ENCODE measurements around the gene APBA2. TPM values are rescaled to one million over a fixed set of nuclear protein-coding genes. Genes with fewer than 3 reads are reported as not detected.

APBA2 gene
- total and polyA plus RNA-seq, 10 of the 15 experiments (the other 5 are each of a cell fraction or from before 2014, with no cell fraction given) = 0.06 to 0.26 (median 0.07) TPM; not detected in 7

GRCh38 chr15:28914046-28914445, 28.3 kb downstream of the APBA2 start (continued):
- no peak for TF ChIP-seq E2F8 (IDR thresholded peaks at IDR 0.05; ENCODE audit: low read depth, partially characterized antibody)
- TF ChIP-seq YBX1 (IDR thresholded peaks at IDR 0.05) = no peak
- TF ChIP-seq EED (IDR thresholded peaks at IDR 0.05; ENCODE audit: low read depth) = no peak
- no peak for TF ChIP-seq CHD2 (IDR thresholded peaks at IDR 0.05; ENCODE audit: borderline replicate concordance, low read depth, low read length)
- no peak for TF ChIP-seq MLLT1 (IDR thresholded peaks at IDR 0.05)
- no peak for TF ChIP-seq BACH1 (IDR thresholded peaks at IDR 0.05; ENCODE audit: borderline replicate concordance)
- TF ChIP-seq KLF5 (IDR thresholded peaks at IDR 0.05; ENCODE audit: partially characterized antibody) = no peak
- no peak for TF ChIP-seq ZBED1 (IDR thresholded peaks at IDR 0.05; ENCODE audit: borderline replicate concordance)
- TF ChIP-seq NBN (IDR thresholded peaks at IDR 0.05) = no peak

- ChIA-PET POLR2A (no interaction called here), RAD21 (ENCODE audit: unreplicated experiment) (no interaction called here), SMC1A (ENCODE audit: uncharacterized antibody, unreplicated experiment) (no interaction called here), CTCF (no interaction called here)
- Histone ChIP-seq H3K9ac (ENCODE audit: control insufficient read depth, insufficient read depth, low read length) (no peak overlapping the region), H3K79me2 (ENCODE audit: control insufficient read depth, insufficient read depth, low read length) (no peaks in the 10 kb centered on the region), H4K20me1 (ENCODE audit: control insufficient read depth, insufficient read depth) (no peaks in the 10 kb centered on the region), H3K4me1 (ENCODE audit: control insufficient read depth, insufficient read depth, low read length) (no peaks in the 10 kb centered on the region), H3K27ac (ENCODE audit: control insufficient read depth, insufficient read depth) (no peak overlapping the region), H3K9me3 (replicated peaks; ENCODE audit: control insufficient read depth, insufficient read depth, low read length) (no peaks in the 10 kb centered on the region), H3K27me3 (replicated peaks in 1 of 2; ENCODE audit: control insufficient read depth in 2 of 2, insufficient read depth in 2 of 2, low read length in 1 of 2) (no peaks in the 10 kb centered on the region), H3K4me3 (no peak overlapping the region), H2AFZ (ENCODE audit: control insufficient read depth, low read depth, low read length) (no peak overlapping the region), H3K36me3 (ENCODE audit: control insufficient read depth in 2 of 2, insufficient read depth in 2 of 2, low read length in 1 of 2) (no peaks in the 10 kb centered on the region), H3K4me2 (ENCODE audit: control insufficient read depth, insufficient read depth) (no peak overlapping the region)
- 62% methylated on average over 18 of the region's 18 CpGs for WGBS (ENCODE audit: insufficient coverage, insufficient replicate concordance, low lambda C conversion rate, missing lambda C conversion rate)
- no peak for FAIRE-seq
- no peak for ATAC-seq
- intact Hi-C loops (cut with micrococcal nuclease; ENCODE audit: unreplicated experiment) = no loop called here
- in situ Hi-C loops (cut with MboI) = no loop called here
- no peak for DNase-seq (ENCODE audit: low read depth, low spot score)
- TF ChIP-seq SUPT20H (IDR thresholded peaks at IDR 0.05; ENCODE audit: borderline replicate concordance, control insufficient read depth, low read depth, low read length) (no peak), ESRRA (IDR thresholded peaks at IDR 0.05; ENCODE audit: low read length) (no peak), CEBPB (IDR thresholded peaks at IDR 0.05; ENCODE audit: borderline replicate concordance in 1 of 2, low read depth in 2 of 2, low read length in 2 of 2) (no peak), MEF2A (IDR thresholded peaks at IDR 0.05; ENCODE audit: insufficient read depth, low read depth, low read length) (no peak)
- no TSS peak for BruUV-seq (replicated peaks)
These were observed 28.8 kb downstream of the APBA2 start for GRCh38 chr15:28914483-28915023.
